ENCODE data around the gene NUP93. TPM values are rescaled to one million over a fixed set of nuclear protein-coding genes. Genes with fewer than 3 reads are reported as not detected.
A peak's percentile ranks its signal among the peaks of the same experiment; 100 is the strongest.

NUP93 gene
- 173 and 180 TPM in 2 replicates for total RNA-seq (2011; cell fraction: chromatin; rRNA removed; ENCODE audit: low replicate concordance)
- total RNA-seq (2011; cell fraction: nucleolus; rRNA removed), result 70.0 and 74.1 TPM in 2 replicates
- 117 and 128 TPM in 2 replicates for total RNA-seq (2011; cell fraction: nucleoplasm; rRNA removed)
- total RNA-seq (2014; rRNA removed), result 111 and 129 TPM in 2 replicates
- 117 and 122 TPM in 2 replicates for total RNA-seq (2014; rRNA removed; fragmentation: Illumina TruSeq; extraction: Trizol)
- 136 and 137 TPM in 2 replicates for total RNA-seq (2015; rRNA removed; fragmentation: Illumina TruSeq; extraction: Trizol)
- 155 and 156 TPM in 2 replicates for total RNA-seq (2021)
- 92.0 and 105 TPM in 2 replicates for polyA plus RNA-seq (2011; rRNA removed)
- 118 and 127 TPM in 2 replicates for polyA plus RNA-seq (2011; cell fraction: cytosol; rRNA removed)
- polyA plus RNA-seq (2011; cell fraction: nucleus; rRNA removed), result 172 and 196 TPM in 2 replicates
- 76.2 and 104 TPM in 2 replicates for polyA plus RNA-seq (2012)
- polyA plus RNA-seq (2014; fragmentation: Illumina TruSeq; extraction: Trizol), result 114 and 121 TPM in 2 replicates
- polyA plus RNA-seq (2014; fragmentation: Nextera tagmentation; extraction: Ambion mirVana), result 100 to 1,000 TPM; 111 to 162 TPM
- polyA plus RNA-seq (2014; rRNA removed), result 88.4 and 101 TPM in 2 replicates
- polyA minus RNA-seq (2011; rRNA and poly(A)+ RNA removed), result 128 and 161 TPM in 2 replicates
- polyA minus RNA-seq (2011; cell fraction: cytosol; rRNA and poly(A)+ RNA removed), result 112 and 141 TPM in 2 replicates
- polyA minus RNA-seq (2011; cell fraction: nucleus; rRNA and poly(A)+ RNA removed), result 49.4 and 65.2 TPM in 2 replicates
- Bru-seq, nascent RNA, result percentile 84 among the genes with signal in this experiment
- percentile 78 among the genes with signal in this experiment for BruChase-seq, experiment 1, labeled RNA remaining after a 2-hour chase
- BruChase-seq, experiment 2, labeled RNA remaining after a 6-hour chase, result percentile 76 among the genes with signal in this experiment
- long read RNA-seq, experiment 1, transcript NUP93-206 (2 exons, 458 nt), result minor isoform, 23 of 611 reads
- long read RNA-seq, experiment 1, transcript NUP93-201 (22 exons, 2,741 nt), result major isoform, 453 of 611 reads
- long read RNA-seq, experiment 1, partial matches to known transcripts, result 88 of 611 reads
- long read RNA-seq, experiment 1, other reads (novel, unspliced or antisense), result 45 of 611 reads
- long read RNA-seq, experiment 2, transcript NUP93-201 (22 exons, 2,741 nt), result major isoform, 61 of 108 reads
- long read RNA-seq, experiment 2, partial matches to known transcripts, result 30 of 108 reads
- long read RNA-seq, experiment 2, other reads (novel, unspliced or antisense), result 17 of 108 reads
- long read RNA-seq, experiment 3, transcript NUP93-201 (22 exons, 2,741 nt), result major isoform, 109 of 140 reads
- long read RNA-seq, experiment 3, partial matches to known transcripts, result 18 of 140 reads
- long read RNA-seq, experiment 3, other reads (novel, unspliced or antisense), result 11 of 140 reads

- in situ Hi-C loops (cut with MboI) (no loop called here), intact Hi-C loops (cut with micrococcal nuclease) (loop anchor here (5.0 kb wide), 1 partner anchor 57 kb away; no protein-coding TSS in a partner anchor)
- peak within 1 kb of the TSS; percentile 88 for H3K27ac ChIP-seq (ENCODE audit: extremely low read depth, low read depth, low read length)
- H3K4me2 ChIP-seq (ENCODE audit: insufficient read depth, low read length), result peak within 1 kb of the TSS; percentile 92
- H3K36me3 ChIP-seq (ENCODE audit: control insufficient read depth, insufficient read depth, low read length), result peaks cover 24% of the 10 kb centered on the region
- ATAC-seq (peak; percentile 95), FAIRE-seq (peak; percentile 37), DNase-seq (ENCODE audit: extremely low read depth in 1 of 4, low spot score in 3 of 4) (peak; percentile 95 to 96 (median 96))
- peaks cover 51% of the 10 kb centered on the region for H3K79me2 ChIP-seq (ENCODE audit: control insufficient read depth, insufficient read depth, low read length)
- peak within 1 kb of the TSS; percentile 96 for H2AFZ ChIP-seq (ENCODE audit: low read depth, low read length)
- ChIA-PET POLR2A (interaction anchor here (0.6 to 1.2 kb wide), 2 partner anchors 12 to 21 kb away, joined by 3 to 5 read pairs; no protein-coding TSS in a partner anchor), CTCF (ENCODE audit: low intra/inter-chr PET ratio) (no interaction called here)
- H3K9me3 ChIP-seq (replicated peaks; ENCODE audit: control insufficient read depth, insufficient read depth, low read depth, low read length), result no peaks in the 10 kb centered on the region
- H3K4me3 ChIP-seq, result peak within 1 kb of the TSS; percentile 90
- peak within 1 kb of the TSS; percentile 91 to 96 for H3K9ac ChIP-seq (ENCODE audit: insufficient read depth in 1 of 2, low read depth in 2 of 2, low read length in 2 of 2)
- peaks cover 20 to 33% of the 10 kb centered on the region in 2 experiments for H3K4me1 ChIP-seq (replicated peaks in 1 of 2; ENCODE audit: control insufficient read depth in 2 of 2, insufficient read depth in 2 of 2, low read length in 2 of 2)
- no TSS peak for BruUV-seq (replicated peaks)
- WGBS (ENCODE audit: insufficient coverage, low coverage, missing lambda C conversion rate), result under 1% methylated on average over 54 of the region's 70 CpGs
- peaks cover 3% of the 10 kb centered on the region for H3K9me1 ChIP-seq (ENCODE audit: control insufficient read depth, insufficient read depth, low read length)
- H4K20me1 ChIP-seq (replicated peaks; ENCODE audit: control insufficient read depth, insufficient read depth, low read length), result peaks cover 22% of the 10 kb centered on the region
- no peaks in the 10 kb centered on the region for H3K27me3 ChIP-seq (ENCODE audit: control insufficient read depth in 2 of 2, insufficient read depth in 2 of 2, low read length in 2 of 2)
- no peak for TF ChIP-seq CHAMP1 (IDR thresholded peaks at IDR 0.05)
- TF ChIP-seq ZNF592 (IDR thresholded peaks at IDR 0.05), result 0 out of 2 replicates have a peak, but pooled peaks have one; percentile 28
- no peak for TF ChIP-seq EZH2 (IDR thresholded peaks at IDR 0.05; ENCODE audit: borderline replicate concordance, low read depth, low read length)
- no peak for TF ChIP-seq FOXM1 (IDR thresholded peaks at IDR 0.05; ENCODE audit: low read depth)
- TF ChIP-seq FOXM1 (CRISPR knock-in tag; IDR thresholded peaks at IDR 0.05; ENCODE audit: low read depth), result no peak
- peak; percentile 74; the same call in 1 of the 2 replicates for TF ChIP-seq ERF (CRISPR knock-in tag; IDR thresholded peaks at IDR 0.05)
- peak; percentile 71 for TF ChIP-seq ESRRA (IDR thresholded peaks at IDR 0.05; ENCODE audit: borderline replicate concordance, low read depth)
These were observed at the start of gene NUP93 for GRCh38 chr16:56729735-56730662. Gene NUP93 (plus strand): TSS chr16:56730129. CDS start chr16:56748248, 18,119 bp downstream.

Data from K562 (cell line).